Measurements from ENCODE around the gene CYP2S1. TPM values are rescaled to one million over a fixed set of nuclear protein-coding genes. Genes with fewer than 3 reads are reported as not detected.
A peak's percentile ranks its signal among the peaks of the same experiment; 100 is the strongest.

CYP2S1 gene
- total RNA-seq, 1 donor from 2014 or later, result 7.1 TPM

- TF ChIP-seq CTCF (IDR thresholded peaks at IDR 0.05) (no peak), POLR2A (IDR thresholded peaks at IDR 0.05) (no peak), POLR2AphosphoS5 (IDR thresholded peaks at IDR 0.05; ENCODE audit: insufficient read depth in 1 of 2, low read depth in 1 of 2) (no peak)
- Histone ChIP-seq H3K4me1 (peaks cover 12% of the 10 kb centered on the region), H3K27me3 (no peaks in the 10 kb centered on the region), H3K9me3 (no peaks in the 10 kb centered on the region), H3K27ac (no peak overlapping the region), H3K4me3 (no peak overlapping the region), H3K36me3 (no peaks in the 10 kb centered on the region)
- no peak for DNase-seq (ENCODE audit: extremely low spot score in 2 of 2)
- intact Hi-C loops (cut with DNase I), result no loop called here
These were observed 3.5 kb upstream of the CYP2S1 start for GRCh38 chr19:41189425-41190065.

- intact Hi-C loops (cut with DNase I), result no loop called here
- peak overlapping the region; percentile 10 for H3K27ac ChIP-seq
- H3K9me3 ChIP-seq, result no peaks in the 10 kb centered on the region
- TF ChIP-seq CTCF (IDR thresholded peaks at IDR 0.05), result no peak
- no peak for TF ChIP-seq POLR2A (IDR thresholded peaks at IDR 0.05)
- TF ChIP-seq POLR2AphosphoS5 (IDR thresholded peaks at IDR 0.05; ENCODE audit: insufficient read depth in 1 of 2, low read depth in 1 of 2), result no peak
- no peaks in the 10 kb centered on the region for H3K36me3 ChIP-seq
- peak overlapping the region; percentile 12 to 36 for H3K4me3 ChIP-seq
- H3K27me3 ChIP-seq, result no peaks in the 10 kb centered on the region
- no peak for DNase-seq (ENCODE audit: extremely low spot score in 2 of 2)
- H3K4me1 ChIP-seq, result peaks cover 12% of the 10 kb centered on the region
These were observed 574 bp downstream of the CYP2S1 start for GRCh38 chr19:41193430-41194156.

GRCh38 chr19:41194157-41194552 is 1.1 kb downstream of the CYP2S1 start:
- peaks cover 12% of the 10 kb centered on the region for H3K4me1 ChIP-seq
- H3K36me3 ChIP-seq, result no peaks in the 10 kb centered on the region
- intact Hi-C loops (cut with DNase I), result no loop called here
- DNase-seq (ENCODE audit: extremely low spot score in 2 of 2), result no peak
- no peak for TF ChIP-seq POLR2A (IDR thresholded peaks at IDR 0.05)
- no peak for TF ChIP-seq POLR2AphosphoS5 (IDR thresholded peaks at IDR 0.05; ENCODE audit: insufficient read depth in 1 of 2, low read depth in 1 of 2)
- no peak for TF ChIP-seq CTCF (IDR thresholded peaks at IDR 0.05)
- no peaks in the 10 kb centered on the region for H3K27me3 ChIP-seq
- H3K4me3 ChIP-seq, result peak overlapping the region in 1 of 2 donors; percentile 36
- no peak overlapping the region for H3K27ac ChIP-seq
- no peaks in the 10 kb centered on the region for H3K9me3 ChIP-seq

GRCh38 chr19:41195675-41196497 is 2.9 kb downstream of the CYP2S1 start:
- Histone ChIP-seq H3K27ac (no peak overlapping the region), H3K9me3 (no peaks in the 10 kb centered on the region)
- TF ChIP-seq POLR2AphosphoS5 (IDR thresholded peaks at IDR 0.05; ENCODE audit: insufficient read depth in 1 of 2, low read depth in 1 of 2) (no peak), POLR2A (IDR thresholded peaks at IDR 0.05) (no peak), CTCF (IDR thresholded peaks at IDR 0.05) (no peak)

More at GRCh38 chr19:41195675-41196497, 2.9 kb downstream of the CYP2S1 start:
- peaks cover 12% of the 10 kb centered on the region for H3K4me1 ChIP-seq
- no peak overlapping the region for H3K4me3 ChIP-seq
- no peaks in the 10 kb centered on the region for H3K36me3 ChIP-seq
- intact Hi-C loops (cut with DNase I), result no loop called here
- H3K27me3 ChIP-seq, result no peaks in the 10 kb centered on the region
- DNase-seq (ENCODE audit: extremely low spot score in 2 of 2), result no peak

All from vagina (tissue), 2 donors.